HepG2 (cell line): ENCODE data around the gene CAMTA1. TPM values are rescaled to one million over a fixed set of nuclear protein-coding genes. Genes with fewer than 3 reads are reported as not detected.

ENCODE experiments used
- ATAC-seq: fragments of 200-7000 bp; cut with Tn5 transposase; 3 replicates; pipeline ENCODE4 v1.9.1; 2020; ENCODE audit warnings: mild to moderate bottlenecking, moderate library complexity
- BruUV-seq: library from RNA; stranded (reverse); fragments of 400-500 nt; replicated peaks from 2 replicates; lab custom pipeline; 2021; lab: Mats Ljungman, UMichigan
- CTCF ChIA-PET: fragments of 300-600 bp; formaldehyde crosslinking; extraction: SDS; loops from one replicate; lab custom pipeline; 2021; ENCODE audit warnings: low total read pairs, inconsistent platforms, low intra/inter-chr PET ratio; lab: Yijun Ruan, JAX
- POLR2A ChIA-PET: fragments of 350-600 bp; sonication (Branson Sonifier 250); formaldehyde crosslinking; loops from one replicate; lab custom pipeline; 2020; ENCODE audit warnings: antibody characterized with exemption, inconsistent platforms; lab: Yijun Ruan, JAX
- DNase-seq: peaks from one replicate; pipeline ENCODE4 v3.0.0-alpha.2; 2015; ENCODE audit warnings: low spot score
- FAIRE-seq: peaks from 3 replicates; lab custom pipeline; 2011; peaks lifted over from hg19 to GRCh38; lab: Jason Lieb, UNC
- H2AFZ ChIP-seq: one replicate; pipeline ENCODE4 v1.6.1; 2011; ENCODE audit warnings: low read length, inconsistent platforms
- H3K27ac ChIP-seq: fragments of 300-600 bp; 3 replicates; pipeline ENCODE4 v1.8.0; 2011; ENCODE audit warnings: mixed run types, mild to moderate bottlenecking, mixed read lengths, low read length, inconsistent platforms; ENCODE audit not compliant: insufficient read depth; ENCODE audit errors: extremely low read length
- H3K27me3 ChIP-seq, 2 experiments: fragments of 200-600 bp in 1 of 2; 2 replicates in 1 of 2; 3 replicates in 1 of 2; pipeline versions ENCODE4 v1.6.0 to v1.8.0; 2011; ENCODE audit warnings: low read length in 2 of 2, mild to moderate bottlenecking in 2 of 2, moderate library complexity in 2 of 2, inconsistent platforms in 1 of 2; ENCODE audit not compliant: insufficient read depth in 2 of 2, control insufficient read depth in 1 of 2
- H3K36me3 ChIP-seq, 2 experiments: fragments of 200-600 bp in 1 of 2; replicated peaks in 1 of 2; 2 replicates in 1 of 2; 3 replicates in 1 of 2; pipeline versions ENCODE4 v1.5.1 to v1.8.0; 2011; ENCODE audit warnings: low read length in 2 of 2, inconsistent platforms in 1 of 2; ENCODE audit not compliant: insufficient read depth in 2 of 2, control insufficient read depth in 1 of 2
- H3K4me1 ChIP-seq: 2 replicates; pipeline ENCODE4 v1.5.1; 2012; ENCODE audit warnings: low read length, inconsistent platforms; ENCODE audit not compliant: insufficient read depth
- H3K4me2 ChIP-seq: 2 replicates; pipeline ENCODE4 v1.6.0; 2011; ENCODE audit warnings: low read depth, low read length, inconsistent platforms
- H3K4me3 ChIP-seq, 3 experiments: fragments of 200-600 bp in 1 of 3; sonication (generic), shearing (Covaris generic) in 1 of 3; replicated peaks in 1 of 3; 2 replicates each; pipeline ENCODE4 v1.5.1; 2011 to 2016; ENCODE audit warnings: low read length in 3 of 3, inconsistent platforms in 2 of 3, low read depth in 2 of 3, mild to moderate bottlenecking in 2 of 3, control low read depth in 1 of 3, mixed read lengths in 1 of 3; ENCODE audit not compliant: insufficient read depth in 1 of 3
- H3K79me2 ChIP-seq: one replicate; pipeline ENCODE4 v1.6.1; 2011; ENCODE audit warnings: low read length, inconsistent platforms; ENCODE audit not compliant: insufficient read depth
- H3K9ac ChIP-seq: 2 replicates; pipeline ENCODE4 v1.6.0; 2011; ENCODE audit warnings: mild to moderate bottlenecking, low read depth, low read length, inconsistent platforms; ENCODE audit not compliant: insufficient read depth
- H3K9me3 ChIP-seq: 2 replicates; pipeline ENCODE4 v1.5.1; 2012; ENCODE audit warnings: mild to moderate bottlenecking, low read length
- H4K20me1 ChIP-seq: 2 replicates; pipeline ENCODE4 v1.6.0; 2011; ENCODE audit warnings: inconsistent platforms, mild to moderate bottlenecking, low read length, moderate library complexity; ENCODE audit not compliant: insufficient read depth
- ARID2 ChIP-seq: sonication (generic); formaldehyde crosslinking; IDR thresholded peaks from 2 replicates; pipeline ENCODE4 v1.8.1; 2022; ENCODE audit warnings: mild to moderate bottlenecking, missing genetic modification reagents, borderline replicate concordance
- CREM ChIP-seq, 2 experiments: sonication (generic) in 1 of 2; formaldehyde crosslinking in 1 of 2; IDR thresholded peaks; 2 replicates each; pipeline versions ENCODE4 v1.4.0 to v1.6.1; 2016 to 2020; ENCODE audit warnings: antibody characterized with exemption in 1 of 2, mild to moderate bottlenecking in 1 of 2, missing genetic modification reagents in 1 of 2
- GMEB2 ChIP-seq: IDR thresholded peaks from 2 replicates; pipeline ENCODE4 v1.6.1; 2016; ENCODE audit warnings: missing biosample characterization, missing genetic modification reagents, low read depth
- HMGA1 ChIP-seq: sonication (generic); formaldehyde crosslinking; conservative IDR thresholded peaks from 2 replicates; pipeline ENCODE4 v1.4.0; 2020; ENCODE audit warnings: missing genetic modification reagents
- PPARG ChIP-seq: conservative IDR thresholded peaks from 2 replicates; pipeline ENCODE4 v1.6.1; 2016; ENCODE audit warnings: missing biosample characterization, missing genetic modification reagents
- TARDBP ChIP-seq: sonication (generic); formaldehyde crosslinking; IDR thresholded peaks from 2 replicates; pipeline ENCODE4 v1.8.0; 2022; ENCODE audit warnings: mild to moderate bottlenecking, missing genetic modification reagents
- TCF12 ChIP-seq, 2 experiments: fragments of 450-650 bp in 1 of 2; sonication (generic) in 1 of 2; formaldehyde crosslinking in 1 of 2; IDR thresholded peaks; 2 replicates each; pipeline versions ENCODE4 v1.6.1 to v1.8.0; 2017 to 2022; ENCODE audit warnings: antibody characterized with exemption in 1 of 2, mild to moderate bottlenecking in 1 of 2, missing genetic modification reagents in 1 of 2, moderate library complexity in 1 of 2
- ZNF614 ChIP-seq: IDR thresholded peaks from 2 replicates; pipeline ENCODE4 v1.6.1; 2018; ENCODE audit warnings: missing biosample characterization, missing genetic modification reagents, inconsistent platforms, borderline replicate concordance
- WGBS: methylation state at CpG from one replicate; pipeline ENCODE4 v1.1.6; 2017; ENCODE audit warnings: low lambda C conversion rate; 5-methylcytosine and 5-hydroxymethylcytosine counted together
- in situ Hi-C: cut with HindIII; loops from 2 replicates; pipeline ENCODE4 v1.10.0; 2017; ENCODE audit warnings: low pct_unique_long_range_greater_than_20kb; ENCODE audit not compliant: extremely low pct_ligation_motif_present
- intact Hi-C: fragments of 100-400 bp; cut with micrococcal nuclease; formaldehyde crosslinking; loops from one replicate; pipeline ENCODE4 v1.10.0; 2022; ENCODE audit not compliant: unreplicated experiment
- polyA plus RNA-seq, 8 experiments: library from polyadenylated mRNA; depleted of rRNA in 3 of 8; stranded (reverse) in 7 of 8; unstranded in 1 of 8; fragments of >200 nt; fragmentation: Illumina TruSeq in 4 of 8; extraction: Trizol in 4 of 8; gene quantifications; 2 replicates each; pipeline versions ENCODE4 v1.2.1 to v1.2.3, GENCODE V29; 2011 to 2016; ENCODE audit warnings: low read depth in 4 of 8, missing spikeins in 1 of 8, mixed read lengths in 1 of 8; ENCODE audit not compliant: insufficient read depth in 1 of 8
- total RNA-seq, 5 experiments: library from RNA; depleted of rRNA; stranded (reverse); fragments of >200 nt; fragmentation: Illumina TruSeq; extraction: Trizol; gene quantifications; 2 replicates each; pipeline ENCODE4 v1.2.3, GENCODE V29; 2016; ENCODE audit warnings: low read depth in 1 of 5
- TF ChIP-seq, protein P1 (sequence below): sonication (generic); formaldehyde crosslinking; IDR thresholded peaks from 2 replicates; pipeline ENCODE4 v1.5.0; 2020; ENCODE audit warnings: mild to moderate bottlenecking, missing genetic modification reagents, borderline replicate concordance

Gene CAMTA1
- total and polyA plus RNA-seq, 2 of the 13 experiments (the other 11 are each of a cell fraction or from before 2014, with no cell fraction given): 25.0 to 36.4 TPM

- TF ChIP-seq, protein P1, sequence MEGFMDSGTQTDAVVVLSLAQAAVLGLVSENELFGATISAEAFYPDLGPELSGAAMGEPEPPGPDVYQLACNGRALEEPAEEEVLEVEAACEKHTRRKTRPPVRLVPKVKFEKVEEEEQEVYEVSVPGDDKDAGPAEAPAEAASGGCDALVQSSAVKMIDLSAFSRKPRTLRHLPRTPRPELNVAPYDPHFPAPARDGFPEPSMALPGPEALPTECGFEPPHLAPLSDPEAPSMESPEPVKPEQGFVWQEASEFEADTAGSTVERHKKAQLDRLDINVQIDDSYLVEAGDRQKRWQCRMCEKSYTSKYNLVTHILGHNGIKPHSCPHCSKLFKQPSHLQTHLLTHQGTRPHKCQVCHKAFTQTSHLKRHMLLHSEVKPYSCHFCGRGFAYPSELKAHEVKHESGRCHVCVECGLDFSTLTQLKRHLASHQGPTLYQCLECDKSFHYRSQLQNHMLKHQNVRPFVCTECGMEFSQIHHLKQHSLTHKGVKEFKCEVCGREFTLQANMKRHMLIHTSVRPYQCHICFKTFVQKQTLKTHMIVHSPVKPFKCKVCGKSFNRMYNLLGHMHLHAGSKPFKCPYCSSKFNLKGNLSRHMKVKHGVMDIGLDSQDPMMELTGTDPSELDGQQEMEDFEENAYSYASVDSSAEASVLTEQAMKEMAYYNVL (CRISPR knock-in tag): no peak
- TF ChIP-seq TCF12 (IDR thresholded peaks at IDR 0.05): no peak
- TF ChIP-seq TCF12 (CRISPR knock-in tag; IDR thresholded peaks at IDR 0.05): no peak
- TF ChIP-seq GMEB2 (CRISPR knock-in tag): no peak
- TF ChIP-seq TARDBP: no peak
- TF ChIP-seq ZNF614 (CRISPR knock-in tag): no peak
Measured at GRCh38 chr1:7607097-7607496, 821.8 kb downstream of the CAMTA1 start (continued).

- peaks cover 10% of the 10 kb centered on the region; the same call in 1 of the 2 replicates for H3K4me1 ChIP-seq
- no peaks in the 10 kb centered on the region for H3K9me3 ChIP-seq
- DNase-seq (peak; percentile 5), ATAC-seq (peak; percentile 52; the same call in 2 of the 3 replicates), FAIRE-seq (no peak)
- H4K20me1 ChIP-seq: 0 out of 2 replicates have a peak, but pooled peaks cover 2% of the 10 kb centered on the region
- in situ Hi-C loops (no loop called here), intact Hi-C loops (no loop called here)
- no peak overlapping the region for H3K9ac ChIP-seq
- H3K36me3 ChIP-seq: no peaks in the 10 kb centered on the region
- WGBS: 16% methylated on average over 9 of the region's 10 CpGs
- H3K4me3 ChIP-seq: no peak overlapping the region
- H2AFZ ChIP-seq: no peak overlapping the region
- H3K27me3 ChIP-seq: peaks cover 0 to 8% of the 10 kb centered on the region in 2 experiments; a peak in 1 of 5 replicates
- H3K79me2 ChIP-seq: no peaks in the 10 kb centered on the region
- H3K4me2 ChIP-seq: no peak overlapping the region
- POLR2A ChIA-PET: no interaction called here
- CTCF ChIA-PET: no interaction called here
- no peak overlapping the region for H3K27ac ChIP-seq
- no TSS peak for BruUV-seq
- TF ChIP-seq ARID2 (no peak), PPARG (no peak), HMGA1 (CRISPR knock-in tag) (no peak), CREM (IDR thresholded peaks at IDR 0.05) (no peak), CREM (CRISPR knock-in tag; IDR thresholded peaks at IDR 0.05) (no peak)
Measured at GRCh38 chr1:7608628-7609305, 823.5 kb downstream of the CAMTA1 start.
